Ovary (tissue), 3 donors: ENCODE data around the gene KDM4C.

ENCODE experiments used
- POLR2A ChIP-seq: fragments of 450-650 bp; IDR thresholded peaks from one replicate; pipeline ENCODE4 v1.6.1; 2017; ENCODE audit warnings: antibody characterized with exemption, mild to moderate bottlenecking, moderate library complexity
- TF ChIP-seq, protein P1 (sequence below), 3 donors: fragments of 450-650 bp in 2 of 3; fragments of 200-600 bp in 1 of 3; IDR thresholded peaks; one replicate each; pipeline versions ENCODE4 v1.5.1 to v1.8.0; 2016 to 2022; ENCODE audit warnings: antibody characterized with exemption in 3 of 3, mild to moderate bottlenecking in 1 of 3
- donor health status: DM: no; HTN: no; CAD: no.

DNA sequence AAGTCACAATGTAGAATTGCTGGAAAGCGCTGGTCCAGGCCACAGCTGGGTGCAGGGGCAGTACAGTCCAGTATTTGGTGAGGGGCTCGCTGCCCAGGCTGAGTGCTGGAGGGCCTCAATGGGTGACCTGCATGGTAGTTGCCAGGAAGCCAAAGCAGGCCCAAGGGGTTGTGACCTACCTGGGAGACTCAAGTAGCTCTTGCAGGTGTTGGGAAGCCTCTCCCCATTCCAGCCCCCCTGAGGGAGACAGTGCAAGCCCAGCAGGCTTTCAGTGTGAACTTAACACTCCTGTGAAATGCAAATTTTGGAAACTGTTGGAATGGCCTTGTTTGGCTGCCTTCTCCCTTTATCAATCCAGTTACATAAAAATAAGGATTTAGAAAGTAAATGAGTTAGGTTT, 13.9 kb downstream of the KDM4C start:
- TF ChIP-seq, protein P1, sequence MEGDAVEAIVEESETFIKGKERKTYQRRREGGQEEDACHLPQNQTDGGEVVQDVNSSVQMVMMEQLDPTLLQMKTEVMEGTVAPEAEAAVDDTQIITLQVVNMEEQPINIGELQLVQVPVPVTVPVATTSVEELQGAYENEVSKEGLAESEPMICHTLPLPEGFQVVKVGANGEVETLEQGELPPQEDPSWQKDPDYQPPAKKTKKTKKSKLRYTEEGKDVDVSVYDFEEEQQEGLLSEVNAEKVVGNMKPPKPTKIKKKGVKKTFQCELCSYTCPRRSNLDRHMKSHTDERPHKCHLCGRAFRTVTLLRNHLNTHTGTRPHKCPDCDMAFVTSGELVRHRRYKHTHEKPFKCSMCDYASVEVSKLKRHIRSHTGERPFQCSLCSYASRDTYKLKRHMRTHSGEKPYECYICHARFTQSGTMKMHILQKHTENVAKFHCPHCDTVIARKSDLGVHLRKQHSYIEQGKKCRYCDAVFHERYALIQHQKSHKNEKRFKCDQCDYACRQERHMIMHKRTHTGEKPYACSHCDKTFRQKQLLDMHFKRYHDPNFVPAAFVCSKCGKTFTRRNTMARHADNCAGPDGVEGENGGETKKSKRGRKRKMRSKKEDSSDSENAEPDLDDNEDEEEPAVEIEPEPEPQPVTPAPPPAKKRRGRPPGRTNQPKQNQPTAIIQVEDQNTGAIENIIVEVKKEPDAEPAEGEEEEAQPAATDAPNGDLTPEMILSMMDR (IDR thresholded peaks at IDR 0.05): no peak
- TF ChIP-seq POLR2A: no peak
